T-helper 1 cell treated with Interleukin-12 subunit alpha and Interleukin-12 subunit beta and Interleukin-4 antibody, amounts not matched to agents 30 μg/mL and 1 μg/mL, for 36 hours (primary cell): ENCODE measurements around the gene MCM5.

Experiments
- H3K27ac Mint-ChIP-seq: one replicate; pipeline ENCODE4 v1.8.0; 2021; ENCODE audit warnings: mild to moderate bottlenecking, mixed read lengths
- H3K27me3 Mint-ChIP-seq: one replicate; pipeline ENCODE4 v1.8.0; 2021; ENCODE audit warnings: low read depth, mixed read lengths
- H3K36me3 Mint-ChIP-seq: one replicate; pipeline ENCODE4 v1.8.0; 2021; ENCODE audit warnings: low read depth, mixed read lengths
- H3K4me1 Mint-ChIP-seq: one replicate; pipeline ENCODE4 v1.8.0; 2021; ENCODE audit warnings: low read depth, mixed read lengths
- H3K4me3 Mint-ChIP-seq: one replicate; pipeline ENCODE4 v1.8.0; 2021; ENCODE audit warnings: mild to moderate bottlenecking, moderate library complexity, mixed read lengths
- H3K9me3 Mint-ChIP-seq: one replicate; pipeline ENCODE4 v1.8.0; 2021; ENCODE audit warnings: mixed read lengths

Gene MCM5

GRCh38 chr22:35406443-35406842 is 6.5 kb downstream of the MCM5 start:
- Mint-ChIP-seq H3K36me3 (peaks cover 45% of the 10 kb centered on the region), H3K27me3 (no peaks in the 10 kb centered on the region), H3K27ac (no peak overlapping the region), H3K4me1 (peaks cover 36% of the 10 kb centered on the region), H3K4me3 (no peak overlapping the region), H3K9me3 (no peaks in the 10 kb centered on the region)

GRCh38 chr22:35407362-35407761 is 7.4 kb downstream of the MCM5 start:
- no peaks in the 10 kb centered on the region for H3K9me3 Mint-ChIP-seq
- H3K36me3 Mint-ChIP-seq, result peaks cover 50% of the 10 kb centered on the region
- H3K27ac Mint-ChIP-seq, result peak overlapping the region; percentile 29

GRCh38 chr22:35409783-35410662 is 10.1 kb downstream of the MCM5 start:
- Mint-ChIP-seq H3K4me3 (no peak overlapping the region), H3K9me3 (no peaks in the 10 kb centered on the region), H3K4me1 (peaks cover 23% of the 10 kb centered on the region), H3K36me3 (peaks cover 44% of the 10 kb centered on the region), H3K27me3 (no peaks in the 10 kb centered on the region), H3K27ac (peak overlapping the region; percentile 36)

More at GRCh38 chr22:35407362-35407761, 7.4 kb downstream of the MCM5 start:
- H3K27me3 Mint-ChIP-seq, result no peaks in the 10 kb centered on the region
- H3K4me3 Mint-ChIP-seq, result no peak overlapping the region
- H3K4me1 Mint-ChIP-seq, result peaks cover 30% of the 10 kb centered on the region

GRCh38 chr22:35410663-35411034 is 10.7 kb downstream of the MCM5 start:
- Mint-ChIP-seq H3K4me3 (no peak overlapping the region), H3K27me3 (no peaks in the 10 kb centered on the region), H3K9me3 (no peaks in the 10 kb centered on the region), H3K36me3 (peaks cover 47% of the 10 kb centered on the region), H3K4me1 (peaks cover 23% of the 10 kb centered on the region), H3K27ac (peak overlapping the region; percentile 66)

GRCh38 chr22:35411102-35411501 is 11.2 kb downstream of the MCM5 start:
- Mint-ChIP-seq H3K9me3 (no peaks in the 10 kb centered on the region), H3K36me3 (peaks cover 48% of the 10 kb centered on the region), H3K27ac (peak overlapping the region; percentile 66), H3K27me3 (no peaks in the 10 kb centered on the region), H3K4me1 (peaks cover 23% of the 10 kb centered on the region), H3K4me3 (no peak overlapping the region)

GRCh38 chr22:35413624-35414023 is 13.7 kb downstream of the MCM5 start:
- no peaks in the 10 kb centered on the region for H3K27me3 Mint-ChIP-seq
- H3K27ac Mint-ChIP-seq, result no peak overlapping the region
- peaks cover 40% of the 10 kb centered on the region for H3K36me3 Mint-ChIP-seq
- peaks cover 13% of the 10 kb centered on the region for H3K4me1 Mint-ChIP-seq
- no peak overlapping the region for H3K4me3 Mint-ChIP-seq
- no peaks in the 10 kb centered on the region for H3K9me3 Mint-ChIP-seq

GRCh38 chr22:35417606-35418005 is 17.7 kb downstream of the MCM5 start:
- H3K27me3 Mint-ChIP-seq, result no peaks in the 10 kb centered on the region
- H3K4me1 Mint-ChIP-seq, result peaks cover 2% of the 10 kb centered on the region
- H3K9me3 Mint-ChIP-seq, result no peaks in the 10 kb centered on the region
- H3K36me3 Mint-ChIP-seq, result peaks cover 39% of the 10 kb centered on the region
- no peak overlapping the region for H3K27ac Mint-ChIP-seq
- no peak overlapping the region for H3K4me3 Mint-ChIP-seq

- no peaks in the 10 kb centered on the region for H3K9me3 Mint-ChIP-seq
- H3K27ac Mint-ChIP-seq, result no peak overlapping the region
- H3K27me3 Mint-ChIP-seq, result no peaks in the 10 kb centered on the region
- no peak overlapping the region for H3K4me3 Mint-ChIP-seq
- H3K36me3 Mint-ChIP-seq, result peaks cover 43% of the 10 kb centered on the region
- H3K4me1 Mint-ChIP-seq, result peaks cover 2% of the 10 kb centered on the region
Measured at GRCh38 chr22:35418088-35418487, 18.1 kb downstream of the MCM5 start.

- H3K27me3 Mint-ChIP-seq, result no peaks in the 10 kb centered on the region
- H3K27ac Mint-ChIP-seq, result no peak overlapping the region
- no peaks in the 10 kb centered on the region for H3K9me3 Mint-ChIP-seq
- H3K4me3 Mint-ChIP-seq, result no peak overlapping the region
- H3K4me1 Mint-ChIP-seq, result peaks cover 2% of the 10 kb centered on the region
- H3K36me3 Mint-ChIP-seq, result peaks cover 48% of the 10 kb centered on the region
Measured at GRCh38 chr22:35418731-35419130, 18.8 kb downstream of the MCM5 start.

GRCh38 chr22:35419756-35420155 is 19.8 kb downstream of the MCM5 start:
- peaks cover 53% of the 10 kb centered on the region for H3K36me3 Mint-ChIP-seq
- no peaks in the 10 kb centered on the region for H3K27me3 Mint-ChIP-seq
- H3K4me3 Mint-ChIP-seq, result no peak overlapping the region
- peaks cover 2% of the 10 kb centered on the region for H3K4me1 Mint-ChIP-seq
- no peak overlapping the region for H3K27ac Mint-ChIP-seq
- no peaks in the 10 kb centered on the region for H3K9me3 Mint-ChIP-seq

- Mint-ChIP-seq H3K27me3 (no peaks in the 10 kb centered on the region), H3K4me3 (no peak overlapping the region), H3K9me3 (no peaks in the 10 kb centered on the region), H3K4me1 (peaks cover 2% of the 10 kb centered on the region), H3K27ac (no peak overlapping the region), H3K36me3 (peaks cover 46% of the 10 kb centered on the region)
Measured at GRCh38 chr22:35421121-35421520, 21.2 kb downstream of the MCM5 start.

GRCh38 chr22:35422145-35422544 is 22.2 kb downstream of the MCM5 start:
- Mint-ChIP-seq H3K36me3 (peaks cover 41% of the 10 kb centered on the region), H3K27me3 (no peaks in the 10 kb centered on the region), H3K27ac (no peak overlapping the region), H3K4me3 (no peak overlapping the region), H3K4me1 (peaks cover 2% of the 10 kb centered on the region), H3K9me3 (no peaks in the 10 kb centered on the region)

- Mint-ChIP-seq H3K9me3 (no peaks in the 10 kb centered on the region), H3K27ac (no peak overlapping the region), H3K4me1 (peaks cover 2% of the 10 kb centered on the region), H3K27me3 (no peaks in the 10 kb centered on the region), H3K36me3 (peaks cover 40% of the 10 kb centered on the region), H3K4me3 (no peak overlapping the region)
Measured at GRCh38 chr22:35422936-35423335, 23.0 kb downstream of the MCM5 start.

- Mint-ChIP-seq H3K27ac (peak overlapping the region; percentile 20), H3K4me1 (peaks cover 2% of the 10 kb centered on the region), H3K27me3 (no peaks in the 10 kb centered on the region), H3K36me3 (peaks cover 37% of the 10 kb centered on the region), H3K4me3 (no peak overlapping the region), H3K9me3 (no peaks in the 10 kb centered on the region)
Measured at GRCh38 chr22:35424081-35424480, 24.1 kb downstream of the MCM5 start.

GRCh38 chr22:35424761-35425160 is 24.8 kb downstream of the MCM5 start:
- Mint-ChIP-seq H3K9me3 (no peaks in the 10 kb centered on the region), H3K27me3 (no peaks in the 10 kb centered on the region), H3K27ac (peak overlapping the region; percentile 29), H3K4me3 (no peak overlapping the region), H3K36me3 (peaks cover 31% of the 10 kb centered on the region), H3K4me1 (peaks cover 2% of the 10 kb centered on the region)
